HCT116 (cell line): Measurements from ENCODE around the gene WNT7B. TPM values are rescaled to one million over a fixed set of nuclear protein-coding genes. Genes with fewer than 3 reads are reported as not detected.

Experiments
- ATAC-seq: fragments of 200-7000 bp; cut with Tn5 transposase; 2 replicates; pipeline ENCODE4 v1.9.1; 2020; ENCODE audit warnings: mild to moderate bottlenecking, moderate library complexity
- BruUV-seq: library from RNA; stranded (reverse); fragments of 400-500 nt; replicated peaks from 2 replicates; lab custom pipeline; 2021; lab: Mats Ljungman, UMichigan
- CTCF ChIA-PET: fragments of 300-600 bp; sonication (Branson Sonifier 250); formaldehyde crosslinking; loops from one replicate; lab custom pipeline; 2021; ENCODE audit warnings: antibody characterized with exemption; lab: Charles Lee
- POLR2A ChIA-PET: fragments of 300-600, 350-600 bp; sonication (Branson Sonifier 250); formaldehyde crosslinking; loops from one replicate; lab custom pipeline; 2021; ENCODE audit warnings: antibody characterized with exemption; lab: Charles Lee
- RAD21 ChIA-PET, 2 experiments: fragments of 300-600 bp; sonication (Branson Sonifier 250); formaldehyde crosslinking; loops; one replicate each; lab custom pipeline; 2023; ENCODE audit warnings: low total read pairs in 2 of 2; ENCODE audit not compliant: uncharacterized antibody in 2 of 2, unreplicated experiment in 2 of 2, low non-redundant PET in 1 of 2; lab: Charles Lee
- DNase-seq: peaks from one replicate; pipeline ENCODE4 v3.0.0-alpha.2; 2010; ENCODE audit warnings: low read depth, low spot score
- H2AFZ ChIP-seq: fragments of 200-600 bp; shearing (Covaris generic), sonication (generic); 2 replicates; pipeline ENCODE4 v1.6.1; 2017; ENCODE audit warnings: low read depth, mixed run types, mixed read lengths, antibody characterized with exemption, low read length; ENCODE audit not compliant: poor library complexity, severe bottlenecking
- H3K27ac ChIP-seq: 2 replicates; pipeline ENCODE4 v1.5.1; 2012; ENCODE audit warnings: low read depth, low read length
- H3K27me3 ChIP-seq: fragments of 200-600 bp; sonication (generic); 2 replicates; pipeline ENCODE4 v1.6.1; 2016; ENCODE audit warnings: mixed run types, low read length, mixed read lengths; ENCODE audit not compliant: insufficient read depth
- H3K36me3 ChIP-seq, 2 experiments: fragments of 200-500 bp in 1 of 2; fragments of 200-600 bp in 1 of 2; sonication (Bioruptor generic) in 1 of 2; sonication (generic) in 1 of 2; 2 replicates each; pipeline versions ENCODE4 v1.5.1 to v1.6.1; 2014 to 2016; ENCODE audit warnings: low read length in 2 of 2, inconsistent platforms in 1 of 2, mixed read lengths in 1 of 2, mixed run types in 1 of 2; ENCODE audit not compliant: insufficient read depth in 2 of 2, control insufficient read depth in 1 of 2
- H3K4me1 ChIP-seq, 2 experiments: fragments of 200-600 bp in 1 of 2; sonication (generic) in 1 of 2; 2 replicates each; pipeline versions ENCODE4 v1.5.1 to v1.6.1; 2012 to 2017; ENCODE audit warnings: low read length in 2 of 2, inconsistent platforms in 1 of 2, mild to moderate bottlenecking in 1 of 2, mixed read lengths in 1 of 2, mixed run types in 1 of 2, moderate library complexity in 1 of 2; ENCODE audit not compliant: insufficient read depth in 2 of 2, control insufficient read depth in 1 of 2
- H3K4me2 ChIP-seq: fragments of 200-600 bp; sonication (generic); 2 replicates; pipeline ENCODE4 v1.6.1; 2017; ENCODE audit warnings: mixed run types, low read length, mixed read lengths
- H3K4me3 ChIP-seq, 2 experiments: fragments of 200-600 bp in 1 of 2; sonication (generic) in 1 of 2; replicated peaks in 1 of 2; 2 replicates each; pipeline ENCODE4 v1.5.1; 2011 to 2016; ENCODE audit warnings: low read length in 2 of 2, control low read depth in 1 of 2, low read depth in 1 of 2, mild to moderate bottlenecking in 1 of 2, mixed read lengths in 1 of 2, mixed run types in 1 of 2
- H3K79me2 ChIP-seq: fragments of 200-600 bp; sonication (generic); 2 replicates; pipeline ENCODE4 v1.6.1; 2017; ENCODE audit warnings: mild to moderate bottlenecking, mixed run types, low read length, moderate library complexity, mixed read lengths; ENCODE audit not compliant: insufficient read depth
- H3K9ac ChIP-seq: fragments of 200-600 bp; sonication (generic); 2 replicates; pipeline ENCODE4 v1.6.1; 2016; ENCODE audit warnings: low read length, mixed read lengths
- H3K9me2 ChIP-seq: fragments of 200-600 bp; sonication (generic), shearing (Covaris generic); 2 replicates; pipeline ENCODE4 v1.6.1; 2017; ENCODE audit warnings: mixed run types, mild to moderate bottlenecking, moderate library complexity; ENCODE audit not compliant: insufficient read depth
- H3K9me3 ChIP-seq, 2 experiments: fragments of 200-500 bp in 1 of 2; fragments of 200-600 bp in 1 of 2; sonication (Bioruptor generic) in 1 of 2; sonication (generic) in 1 of 2; 2 replicates each; pipeline ENCODE4 v1.6.1; 2014 to 2017; ENCODE audit warnings: low read length in 2 of 2, mixed read lengths in 2 of 2, inconsistent platforms in 1 of 2, low read depth in 1 of 2, mild to moderate bottlenecking in 1 of 2, mixed run types in 1 of 2, moderate library complexity in 1 of 2; ENCODE audit not compliant: control insufficient read depth in 1 of 2, insufficient read depth in 1 of 2
- H4K20me1 ChIP-seq: fragments of 200-600 bp; sonication (generic), shearing (Covaris generic); 2 replicates; pipeline ENCODE4 v1.6.1; 2017; ENCODE audit warnings: mixed run types, mild to moderate bottlenecking, moderate library complexity; ENCODE audit not compliant: insufficient read depth
- CBX3 ChIP-seq: IDR thresholded peaks from 2 replicates; pipeline ENCODE4 v1.6.1; 2012; ENCODE audit warnings: low read depth
- CEBPB ChIP-seq: IDR thresholded peaks from 2 replicates; pipeline ENCODE4 v1.6.1; 2012; ENCODE audit warnings: low read depth
- EGR1 ChIP-seq: IDR thresholded peaks from 2 replicates; pipeline ENCODE4 v1.6.1; 2012; ENCODE audit warnings: low read depth
- ELF1 ChIP-seq: IDR thresholded peaks from 2 replicates; pipeline ENCODE4 v1.6.1; 2012; ENCODE audit warnings: low read depth, borderline replicate concordance
- EZH2phosphoT487 ChIP-seq: fragments of 200-600 bp; IDR thresholded peaks from 2 replicates; pipeline ENCODE4 v1.6.1; 2018; ENCODE audit warnings: antibody characterized with exemption, borderline replicate concordance
- JUND ChIP-seq: IDR thresholded peaks from 2 replicates; pipeline ENCODE4 v1.6.1; 2012
- POLR2A ChIP-seq: IDR thresholded peaks from 2 replicates; pipeline ENCODE4 v1.7.0; 2011; ENCODE audit warnings: borderline replicate concordance; ENCODE audit not compliant: insufficient read depth, insufficient read length; ENCODE audit errors: extremely low read depth
- RAD21 ChIP-seq: IDR thresholded peaks from 2 replicates; pipeline ENCODE4 v1.6.1; 2012; ENCODE audit warnings: low read depth, mild to moderate bottlenecking
- SIN3A ChIP-seq: IDR thresholded peaks from 2 replicates; pipeline ENCODE4 v1.6.1; 2012; ENCODE audit warnings: low read depth
- SP1 ChIP-seq: IDR thresholded peaks from 2 replicates; pipeline ENCODE4 v1.6.1; 2012; ENCODE audit warnings: low read depth
- SRF ChIP-seq: IDR thresholded peaks from 2 replicates; pipeline ENCODE4 v1.6.1; 2012; ENCODE audit warnings: low read depth
- TCF7L2 ChIP-seq: IDR thresholded peaks from 2 replicates; pipeline ENCODE4 v1.7.0; 2011; ENCODE audit warnings: borderline replicate concordance, inconsistent platforms; ENCODE audit not compliant: insufficient read depth, insufficient read length; ENCODE audit errors: extremely low read depth
- YY1 ChIP-seq: IDR thresholded peaks from 2 replicates; pipeline ENCODE4 v1.6.1; 2011; ENCODE audit warnings: low read length, low read depth, moderate library complexity, mild to moderate bottlenecking; ENCODE audit not compliant: insufficient replicate concordance; ENCODE audit errors: extremely low read depth
- ZFX ChIP-seq: fragments of 450-650 bp; IDR thresholded peaks from 2 replicates; pipeline ENCODE4 v1.6.1; 2017
- intact Hi-C: fragments of 100-400 bp; cut with micrococcal nuclease; formaldehyde crosslinking; loops from 2 replicates; pipeline ENCODE4 v1.10.0; 2022
- total RNA-seq: library from RNA; stranded (reverse); gene quantifications from one replicate; pipeline ENCODE4 v1.2.1, GENCODE V29; 2021; ENCODE audit not compliant: unreplicated experiment
- TF ChIP-seq, protein P1 (sequence below): IDR thresholded peaks from 2 replicates; pipeline ENCODE4 v1.6.1; 2012
- TF ChIP-seq, protein P2 (sequence below): IDR thresholded peaks from 2 replicates; pipeline ENCODE4 v1.6.1; 2011; ENCODE audit warnings: mild to moderate bottlenecking, low read length, moderate library complexity; ENCODE audit not compliant: insufficient replicate concordance; ENCODE audit errors: extremely low read depth
- TF ChIP-seq, protein P3 (sequence below): IDR thresholded peaks from 2 replicates; pipeline ENCODE4 v1.6.1; 2012

The WNT7B gene
- total RNA-seq, 1 experiment from 2014 or later = 10.5 TPM

DNA sequence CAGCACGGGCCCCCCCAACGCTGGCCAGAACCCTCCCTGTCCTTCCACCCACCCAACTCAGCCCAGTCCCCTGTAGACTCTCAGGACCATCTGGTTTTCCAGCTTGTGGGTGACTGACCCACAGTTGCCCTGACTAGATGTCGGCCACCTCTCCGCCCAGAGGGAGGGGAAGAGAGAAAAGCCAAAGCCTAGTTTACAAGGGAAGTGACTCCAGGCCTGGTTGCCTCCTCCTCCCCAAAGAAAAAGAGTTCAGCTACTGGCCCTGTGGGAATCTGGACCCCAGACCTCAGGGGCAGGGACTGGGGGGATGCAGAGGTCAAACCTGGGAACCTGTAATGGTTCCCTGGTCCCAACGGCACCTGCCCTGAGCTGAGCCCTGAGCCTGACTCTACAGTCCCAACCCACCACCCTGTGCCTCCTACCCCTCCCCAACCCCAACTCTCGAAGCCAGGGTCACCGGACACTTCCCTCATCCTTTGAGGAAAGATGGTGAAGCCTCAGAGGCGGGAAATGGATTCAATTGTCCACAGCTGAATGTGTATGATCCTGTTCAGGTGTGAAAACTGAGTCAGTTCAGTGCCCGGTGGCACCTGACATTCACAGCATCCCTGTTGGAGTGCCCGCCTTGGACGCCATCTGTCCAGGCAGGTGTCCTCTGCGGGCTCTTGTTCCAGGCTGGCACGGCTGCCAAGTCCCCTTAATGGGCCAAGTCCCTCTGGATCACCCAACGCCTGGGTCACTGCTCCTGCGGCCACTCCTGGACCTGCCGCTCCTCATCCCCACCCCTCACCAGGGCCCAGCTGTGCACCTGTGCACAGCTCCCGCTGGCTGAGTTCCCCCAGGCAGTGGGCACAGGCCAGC, 21.0 kb upstream of the WNT7B start:
- Histone ChIP-seq H3K4me3 (no peak overlapping the region), H3K9ac (no peak overlapping the region), H3K9me2 (no peaks in the 10 kb centered on the region), H4K20me1 (no peaks in the 10 kb centered on the region), H3K4me1 (peaks cover 0 to 5% of the 10 kb centered on the region in 2 experiments; a peak in 2 of 4 replicates), H2AFZ (no peak overlapping the region), H3K27ac (no peak overlapping the region), H3K4me2 (no peak overlapping the region), H3K9me3 (no peaks in the 10 kb centered on the region), H3K79me2 (no peaks in the 10 kb centered on the region), H3K27me3 (no peaks in the 10 kb centered on the region), H3K36me3 (no peaks in the 10 kb centered on the region)
- ATAC-seq = no peak
- intact Hi-C loops = no loop called here
- no peak for TF ChIP-seq POLR2A
- RAD21 ChIA-PET = no interaction called here
- POLR2A ChIA-PET = no interaction called here
- DNase-seq = no peak
- no TSS peak for BruUV-seq
- CTCF ChIA-PET = interaction anchor here (1.2 to 4.2 kb wide), 2 partner anchors 8 to 119 kb away, joined by 3 to 32 read pairs; no protein-coding TSS in a partner anchor

DNA sequence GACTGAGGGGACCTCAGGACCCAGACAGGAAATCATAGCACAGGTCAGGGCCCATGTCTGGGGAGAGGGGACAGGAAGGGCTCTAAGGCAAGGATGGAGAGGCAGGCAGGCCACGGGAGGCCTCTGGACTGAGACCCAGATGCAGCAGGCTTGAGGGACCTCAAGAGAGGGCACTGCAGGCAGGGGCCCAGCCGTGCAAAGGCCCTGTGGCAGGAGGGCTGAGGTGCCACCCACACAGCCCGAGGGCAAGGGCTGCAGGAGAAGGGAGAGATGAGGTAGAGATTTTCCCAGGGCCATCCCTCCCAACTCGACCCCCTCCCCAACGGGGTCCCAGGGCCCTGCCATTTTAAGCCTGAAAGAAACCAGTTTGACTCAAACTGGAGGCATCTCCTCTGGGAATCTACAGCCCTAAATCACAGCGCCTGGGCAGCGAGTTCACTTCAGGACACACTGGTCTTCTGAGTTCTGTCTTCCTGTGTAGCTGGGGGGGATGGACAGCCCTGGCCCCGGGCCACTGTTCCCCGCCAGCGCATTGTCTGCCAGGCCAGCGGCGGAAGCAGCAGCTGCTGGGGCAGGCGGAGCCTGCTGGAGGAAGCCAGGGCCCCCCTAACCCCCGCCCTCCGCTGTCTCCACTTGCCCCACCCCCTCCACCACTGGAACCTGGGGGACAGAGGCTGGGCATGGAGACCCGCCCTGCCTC, 20.3 kb upstream of the WNT7B start:
- intact Hi-C loops = no loop called here
- Histone ChIP-seq H3K79me2 (no peaks in the 10 kb centered on the region), H3K4me1 (no peaks in the 10 kb centered on the region), H3K9me2 (no peaks in the 10 kb centered on the region), H3K36me3 (no peaks in the 10 kb centered on the region), H2AFZ (no peak overlapping the region), H3K9me3 (no peaks in the 10 kb centered on the region), H3K4me2 (no peak overlapping the region), H3K27me3 (no peaks in the 10 kb centered on the region), H4K20me1 (no peaks in the 10 kb centered on the region), H3K9ac (no peak overlapping the region), H3K27ac (no peak overlapping the region), H3K4me3 (no peak overlapping the region)
- no TSS peak for BruUV-seq
- DNase-seq (no peak), ATAC-seq (no peak)
- CTCF ChIA-PET = interaction anchor here (2.1 to 4.2 kb wide), 3 partner anchors 9 to 120 kb away, joined by 10 to 32 read pairs (median 17); no protein-coding TSS in a partner anchor
- POLR2A ChIA-PET = no interaction called here
- RAD21 ChIA-PET = no interaction called here
- TF ChIP-seq, protein P1, sequence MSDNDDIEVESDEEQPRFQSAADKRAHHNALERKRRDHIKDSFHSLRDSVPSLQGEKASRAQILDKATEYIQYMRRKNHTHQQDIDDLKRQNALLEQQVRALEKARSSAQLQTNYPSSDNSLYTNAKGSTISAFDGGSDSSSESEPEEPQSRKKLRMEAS = no peak
- TF ChIP-seq EGR1 = no peak
- TF ChIP-seq ELF1 = no peak
- TF ChIP-seq YY1 = no peak
- TF ChIP-seq, protein P2, sequence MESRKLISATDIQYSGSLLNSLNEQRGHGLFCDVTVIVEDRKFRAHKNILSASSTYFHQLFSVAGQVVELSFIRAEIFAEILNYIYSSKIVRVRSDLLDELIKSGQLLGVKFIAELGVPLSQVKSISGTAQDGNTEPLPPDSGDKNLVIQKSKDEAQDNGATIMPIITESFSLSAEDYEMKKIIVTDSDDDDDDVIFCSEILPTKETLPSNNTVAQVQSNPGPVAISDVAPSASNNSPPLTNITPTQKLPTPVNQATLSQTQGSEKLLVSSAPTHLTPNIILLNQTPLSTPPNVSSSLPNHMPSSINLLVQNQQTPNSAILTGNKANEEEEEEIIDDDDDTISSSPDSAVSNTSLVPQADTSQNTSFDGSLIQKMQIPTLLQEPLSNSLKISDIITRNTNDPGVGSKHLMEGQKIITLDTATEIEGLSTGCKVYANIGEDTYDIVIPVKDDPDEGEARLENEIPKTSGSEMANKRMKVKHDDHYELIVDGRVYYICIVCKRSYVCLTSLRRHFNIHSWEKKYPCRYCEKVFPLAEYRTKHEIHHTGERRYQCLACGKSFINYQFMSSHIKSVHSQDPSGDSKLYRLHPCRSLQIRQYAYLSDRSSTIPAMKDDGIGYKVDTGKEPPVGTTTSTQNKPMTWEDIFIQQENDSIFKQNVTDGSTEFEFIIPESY = no peak
- TF ChIP-seq SIN3A = no peak
- TF ChIP-seq SP1 = no peak
- no peak for TF ChIP-seq ZFX
- TF ChIP-seq CEBPB = no peak
- no peak for TF ChIP-seq RAD21
- no peak for TF ChIP-seq EZH2phosphoT487
- TF ChIP-seq SRF = no peak
- no peak for TF ChIP-seq POLR2A
- TF ChIP-seq JUND = no peak
- TF ChIP-seq TCF7L2 = no peak
- TF ChIP-seq CBX3 = no peak
- TF ChIP-seq, protein P3, sequence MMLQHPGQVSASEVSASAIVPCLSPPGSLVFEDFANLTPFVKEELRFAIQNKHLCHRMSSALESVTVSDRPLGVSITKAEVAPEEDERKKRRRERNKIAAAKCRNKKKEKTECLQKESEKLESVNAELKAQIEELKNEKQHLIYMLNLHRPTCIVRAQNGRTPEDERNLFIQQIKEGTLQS = no peak
